Neuron (in vitro differentiated cells): ENCODE data around the gene RUNX2.

Source experiments
- H2AFZ ChIP-seq: one replicate; pipeline ENCODE4 v1.6.1; 2013; ENCODE audit warnings: low read depth, mild to moderate bottlenecking, inconsistent platforms, low read length, moderate library complexity
- H3K27me3 ChIP-seq: one replicate; pipeline ENCODE4 v1.6.1; 2013; ENCODE audit warnings: low read length; ENCODE audit not compliant: insufficient read depth
- H3K36me3 ChIP-seq: one replicate; pipeline ENCODE4 v1.6.1; 2013; ENCODE audit warnings: low read length; ENCODE audit not compliant: insufficient read depth
- H3K4me1 ChIP-seq: one replicate; pipeline ENCODE4 v1.6.1; 2013; ENCODE audit warnings: low read length; ENCODE audit not compliant: insufficient read depth
- H3K4me3 ChIP-seq: 2 replicates; pipeline ENCODE4 v1.5.1; 2013; ENCODE audit warnings: mild to moderate bottlenecking, low read length, moderate library complexity
- H3K9me3 ChIP-seq: one replicate; pipeline ENCODE4 v1.6.1; 2013; ENCODE audit warnings: low read length

Gene RUNX2

DNA sequence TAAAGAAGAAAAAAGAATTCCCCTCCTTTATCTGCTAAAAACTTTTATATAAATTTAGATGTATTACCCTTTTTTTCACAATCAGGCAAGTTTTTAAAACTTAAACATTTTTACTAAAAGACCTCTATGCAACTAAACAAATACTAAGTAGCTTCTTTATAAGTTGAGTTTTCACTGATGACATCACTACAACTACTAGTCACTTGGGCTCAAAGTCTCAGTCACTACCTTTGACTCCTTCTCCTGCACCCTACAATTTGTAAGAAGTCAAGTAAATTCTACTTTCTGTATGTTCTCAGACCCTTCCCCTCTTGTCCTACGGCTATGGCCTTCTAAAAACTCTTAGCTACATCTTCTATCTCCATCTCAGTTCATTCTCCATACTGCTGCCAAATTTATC, 38.4 kb downstream of the RUNX2 start:
- H3K9me3 ChIP-seq = no peaks in the 10 kb centered on the region
- no peaks in the 10 kb centered on the region for H3K4me1 ChIP-seq
- H3K4me3 ChIP-seq = no peak overlapping the region
- H2AFZ ChIP-seq = no peak overlapping the region
- H3K36me3 ChIP-seq = no peaks in the 10 kb centered on the region
- H3K27me3 ChIP-seq = no peaks in the 10 kb centered on the region

GRCh38 chr6:45367999-45368398, 39.9 kb downstream of the RUNX2 start:
- Histone ChIP-seq H3K27me3 (no peaks in the 10 kb centered on the region), H3K9me3 (no peaks in the 10 kb centered on the region), H2AFZ (no peak overlapping the region), H3K4me1 (no peaks in the 10 kb centered on the region), H3K36me3 (no peaks in the 10 kb centered on the region), H3K4me3 (no peak overlapping the region)

GRCh38 chr6:45369870-45370269, 41.7 kb downstream of the RUNX2 start:
- H3K27me3 ChIP-seq = no peaks in the 10 kb centered on the region
- no peak overlapping the region for H2AFZ ChIP-seq
- no peaks in the 10 kb centered on the region for H3K4me1 ChIP-seq
- H3K36me3 ChIP-seq = no peaks in the 10 kb centered on the region
- H3K4me3 ChIP-seq = no peak overlapping the region
- no peaks in the 10 kb centered on the region for H3K9me3 ChIP-seq

- no peaks in the 10 kb centered on the region for H3K36me3 ChIP-seq
- peaks cover 7% of the 10 kb centered on the region for H3K4me1 ChIP-seq
- no peaks in the 10 kb centered on the region for H3K27me3 ChIP-seq
- no peak overlapping the region for H3K4me3 ChIP-seq
- H2AFZ ChIP-seq = no peak overlapping the region
- H3K9me3 ChIP-seq = no peaks in the 10 kb centered on the region
Observed at GRCh38 chr6:45371924-45372573, 43.9 kb downstream of the RUNX2 start.

GRCh38 chr6:45375449-45375848, 47.3 kb downstream of the RUNX2 start:
- Histone ChIP-seq H3K27me3 (no peaks in the 10 kb centered on the region), H3K36me3 (no peaks in the 10 kb centered on the region), H3K9me3 (no peaks in the 10 kb centered on the region), H2AFZ (no peak overlapping the region), H3K4me1 (peaks cover 12% of the 10 kb centered on the region), H3K4me3 (no peak overlapping the region)

DNA sequence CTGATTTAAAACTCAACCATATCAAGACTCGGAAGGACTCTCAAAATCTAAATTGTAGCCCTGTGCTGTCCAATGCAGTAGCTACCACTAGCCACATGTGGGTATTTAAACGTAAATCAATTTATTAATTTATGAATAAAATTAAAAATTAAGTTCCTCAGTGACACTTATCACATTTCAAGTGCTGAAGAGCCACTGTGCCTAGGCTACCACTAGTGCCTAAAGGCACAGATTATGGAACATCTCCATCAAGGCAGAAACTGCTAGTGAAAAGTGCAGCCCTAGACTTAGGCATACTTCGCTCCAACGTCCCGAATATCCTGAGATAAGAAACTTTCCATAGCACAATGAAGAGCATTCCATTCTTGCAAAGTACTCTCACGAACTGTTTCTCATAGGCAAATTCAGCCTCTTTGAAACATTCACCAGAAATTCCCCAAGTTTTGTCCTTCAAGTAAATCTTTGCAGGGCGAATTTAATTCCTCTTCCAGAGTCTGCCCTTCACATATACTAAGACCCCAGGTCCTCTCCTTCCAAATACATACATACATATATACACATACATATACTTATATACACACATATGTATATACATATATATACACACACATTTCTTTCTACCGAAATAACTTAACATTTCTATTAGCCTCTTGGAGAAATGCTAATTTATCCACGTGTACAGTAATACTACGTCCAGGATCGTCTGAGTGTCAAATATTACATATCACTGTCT, 48.3 kb downstream of the RUNX2 start:
- Histone ChIP-seq H2AFZ (peak overlapping the region; percentile 86), H3K4me3 (peak overlapping the region; percentile 63), H3K4me1 (peaks cover 12% of the 10 kb centered on the region), H3K27me3 (no peaks in the 10 kb centered on the region), H3K36me3 (no peaks in the 10 kb centered on the region), H3K9me3 (no peaks in the 10 kb centered on the region)

DNA sequence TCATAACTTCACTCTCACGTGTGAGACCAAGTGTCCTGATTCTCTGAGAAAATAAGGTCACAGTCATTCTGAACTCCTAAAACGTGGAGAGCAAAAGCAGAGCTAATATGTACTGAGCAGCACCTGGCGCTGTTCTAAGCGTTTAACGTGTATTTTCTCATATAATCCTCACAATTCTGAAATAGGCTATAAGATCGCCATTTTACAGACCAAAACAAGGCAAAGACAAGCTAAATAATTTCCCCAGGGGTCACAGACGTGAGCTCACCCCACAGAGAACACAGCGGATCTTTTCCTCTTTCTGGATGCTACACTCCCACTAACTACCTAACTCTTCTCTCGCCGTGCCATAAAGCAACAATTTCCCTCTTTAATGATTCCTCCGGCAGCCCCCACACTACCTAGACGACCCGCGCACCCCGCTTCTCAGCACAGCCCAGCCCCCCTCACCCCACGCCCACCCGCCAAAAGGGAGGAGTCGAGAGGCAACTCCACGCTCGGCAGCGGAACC, 49.0 kb downstream of the RUNX2 start:
- no peaks in the 10 kb centered on the region for H3K36me3 ChIP-seq
- peak overlapping the region; percentile 86 for H2AFZ ChIP-seq
- H3K4me3 ChIP-seq = peak overlapping the region; percentile 63
- H3K9me3 ChIP-seq = no peaks in the 10 kb centered on the region
- H3K27me3 ChIP-seq = no peaks in the 10 kb centered on the region
- H3K4me1 ChIP-seq = peaks cover 12% of the 10 kb centered on the region

- H3K36me3 ChIP-seq = no peaks in the 10 kb centered on the region
- peak within 1 kb of the TSS; percentile 63 for H3K4me3 ChIP-seq
- H2AFZ ChIP-seq = peak within 1 kb of the TSS; percentile 86
- no peaks in the 10 kb centered on the region for H3K9me3 ChIP-seq
- no peaks in the 10 kb centered on the region for H3K27me3 ChIP-seq
- H3K4me1 ChIP-seq = peaks cover 12% of the 10 kb centered on the region
Observed at GRCh38 chr6:45377554-45378333, 49.6 kb downstream of the RUNX2 start, which contains the start of gene SUPT3H. SUPT3H (minus strand) TSS chr6:45377934.

DNA sequence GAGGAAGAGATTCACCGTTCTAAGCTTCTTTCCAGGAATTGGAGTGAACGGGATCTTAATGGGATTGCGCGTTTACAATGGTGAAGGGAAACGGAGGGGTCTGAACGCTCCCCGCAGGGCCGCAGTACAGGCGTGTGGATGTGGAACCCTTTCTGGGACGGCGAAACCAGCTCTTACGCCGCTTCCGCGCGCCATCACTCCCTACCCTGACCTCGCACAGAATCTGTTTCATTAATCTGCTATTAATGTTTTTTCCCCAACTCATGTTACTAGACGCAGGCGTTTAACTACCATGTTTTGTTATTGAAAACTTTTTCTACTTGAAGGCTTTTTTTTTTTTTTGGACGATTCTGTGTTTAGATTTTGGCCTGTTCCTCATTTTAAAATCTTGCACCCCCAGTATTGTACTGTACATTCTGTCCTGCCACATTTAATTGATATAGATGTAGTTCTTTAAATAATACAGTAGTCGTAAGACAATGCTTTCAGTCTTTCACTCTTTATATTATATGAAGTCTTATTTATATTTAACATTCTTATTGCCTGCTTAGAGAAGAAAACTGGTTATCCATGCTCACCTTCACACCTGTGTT, 50.3 kb downstream of the RUNX2 start:
- Histone ChIP-seq H3K9me3 (no peaks in the 10 kb centered on the region), H3K36me3 (no peaks in the 10 kb centered on the region), H3K4me3 (peak overlapping the region; percentile 63), H3K27me3 (no peaks in the 10 kb centered on the region), H2AFZ (peak overlapping the region; percentile 86), H3K4me1 (peaks cover 12% of the 10 kb centered on the region)

GRCh38 chr6:45382391-45382790, 54.3 kb downstream of the RUNX2 start:
- no peak overlapping the region for H3K4me3 ChIP-seq
- no peaks in the 10 kb centered on the region for H3K9me3 ChIP-seq
- no peaks in the 10 kb centered on the region for H3K27me3 ChIP-seq
- peaks cover 4% of the 10 kb centered on the region for H3K4me1 ChIP-seq
- H2AFZ ChIP-seq = no peak overlapping the region
- no peaks in the 10 kb centered on the region for H3K36me3 ChIP-seq

GRCh38 chr6:45386501-45386900, 58.4 kb downstream of the RUNX2 start:
- no peaks in the 10 kb centered on the region for H3K27me3 ChIP-seq
- no peaks in the 10 kb centered on the region for H3K36me3 ChIP-seq
- no peak overlapping the region for H3K4me3 ChIP-seq
- no peaks in the 10 kb centered on the region for H3K9me3 ChIP-seq
- no peak overlapping the region for H2AFZ ChIP-seq
- H3K4me1 ChIP-seq = no peaks in the 10 kb centered on the region

- Histone ChIP-seq H3K4me1 (no peaks in the 10 kb centered on the region), H2AFZ (no peak overlapping the region), H3K36me3 (no peaks in the 10 kb centered on the region), H3K27me3 (no peaks in the 10 kb centered on the region), H3K4me3 (no peak overlapping the region), H3K9me3 (no peaks in the 10 kb centered on the region)
Observed at GRCh38 chr6:45387236-45387635, 59.1 kb downstream of the RUNX2 start.

GRCh38 chr6:45388328-45388727, 60.2 kb downstream of the RUNX2 start:
- Histone ChIP-seq H3K36me3 (no peaks in the 10 kb centered on the region), H3K27me3 (no peaks in the 10 kb centered on the region), H3K9me3 (no peaks in the 10 kb centered on the region), H3K4me3 (no peak overlapping the region), H2AFZ (no peak overlapping the region), H3K4me1 (no peaks in the 10 kb centered on the region)
